Vagina (tissue), 2 donors: ENCODE results near the gene ARL6IP5. TPM values are rescaled to one million over a fixed set of nuclear protein-coding genes. Genes with fewer than 3 reads are reported as not detected.

Experiments used
- DNase-seq, 2 donors: peaks; one replicate each; pipeline ENCODE4 v3.0.0-alpha.2; 2017; ENCODE audit errors: extremely low spot score in 2 of 2
- H3K27ac ChIP-seq: fragments of 200-600 bp; sonication (generic); one replicate; pipeline ENCODE4 v1.5.1; 2019
- H3K27me3 ChIP-seq: fragments of 200-600 bp; sonication (generic); one replicate; pipeline ENCODE4 v1.5.1; 2019
- H3K36me3 ChIP-seq, 2 donors: fragments of 200-600 bp; sonication (generic); one replicate each; pipeline ENCODE4 v1.5.1; 2017 to 2019
- H3K4me1 ChIP-seq: fragments of 200-600 bp; sonication (generic); one replicate; pipeline ENCODE4 v1.5.1; 2019
- H3K4me3 ChIP-seq, 2 donors: fragments of 200-600 bp; sonication (generic); 1 replicate in 1 of 2; 2 replicates in 1 of 2; pipeline ENCODE4 v1.5.1; 2016 to 2019
- H3K9me3 ChIP-seq: fragments of 200-600 bp; sonication (generic); one replicate; pipeline ENCODE4 v1.5.1; 2019
- CTCF ChIP-seq, 3 experiments: fragments of 450-650 bp in 2 of 3; fragments of 200-600 bp in 1 of 3; sonication (generic) in 1 of 3; IDR thresholded peaks; one replicate each; pipeline ENCODE4 v1.5.1; 2017 to 2019; ENCODE audit warnings: antibody characterized with exemption in 3 of 3, mild to moderate bottlenecking in 2 of 3, moderate library complexity in 2 of 3
- POLR2A ChIP-seq, 2 donors: fragments of 450-650 bp; IDR thresholded peaks; one replicate each; pipeline ENCODE4 v1.6.1; 2017; ENCODE audit warnings: antibody characterized with exemption in 2 of 2, mild to moderate bottlenecking in 2 of 2, moderate library complexity in 2 of 2
- POLR2AphosphoS5 ChIP-seq, 2 donors: sonication (generic); formaldehyde crosslinking; IDR thresholded peaks; one replicate each; pipeline ENCODE4 v1.9.0; 2017; ENCODE audit warnings: antibody characterized with exemption in 2 of 2, mild to moderate bottlenecking in 2 of 2, low read depth in 1 of 2; ENCODE audit not compliant: insufficient read depth in 1 of 2
- intact Hi-C: fragments of 100-400 bp; cut with DNase I; formaldehyde crosslinking; loops from one replicate; pipeline ENCODE4 v1.15.1; 2023
- total RNA-seq: library from RNA; depleted of rRNA; stranded (reverse); fragments of >200 nt; gene quantifications from one replicate; pipeline ENCODE4 v1.2.3, GENCODE V29; 2016

Gene ARL6IP5
- total RNA-seq, 1 donor from 2014 or later, result 86.9 TPM

DNA sequence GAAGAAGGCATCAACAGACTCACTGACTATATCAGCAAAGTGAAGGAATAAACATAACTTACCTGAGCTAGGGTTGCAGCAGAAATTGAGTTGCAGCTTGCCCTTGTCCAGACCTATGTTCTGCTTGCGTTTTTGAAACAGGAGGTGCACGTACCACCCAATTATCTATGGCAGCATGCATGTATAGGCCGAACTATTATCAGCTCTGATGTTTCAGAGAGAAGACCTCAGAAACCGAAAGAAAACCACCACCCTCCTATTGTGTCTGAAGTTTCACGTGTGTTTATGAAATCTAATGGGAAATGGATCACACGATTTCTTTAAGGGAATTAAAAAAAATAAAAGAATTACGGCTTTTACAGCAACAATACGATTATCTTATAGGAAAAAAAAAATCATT lies 19.8 kb downstream of the ARL6IP5 start:
- Histone ChIP-seq H3K9me3 (no peaks in the 10 kb centered on the region), H3K27ac (no peak overlapping the region), H3K4me3 (no peak overlapping the region), H3K4me1 (peaks cover 24% of the 10 kb centered on the region), H3K27me3 (no peaks in the 10 kb centered on the region), H3K36me3 (peaks cover 0 to 27% of the 10 kb centered on the region in 2 donors)
- DNase-seq, result no peak
- TF ChIP-seq CTCF (IDR thresholded peaks at IDR 0.05) (no peak), POLR2AphosphoS5 (IDR thresholded peaks at IDR 0.05; ENCODE audit: insufficient read depth in 1 of 2, low read depth in 1 of 2) (no peak), POLR2A (IDR thresholded peaks at IDR 0.05) (no peak)
- intact Hi-C loops, result no loop called here

DNA sequence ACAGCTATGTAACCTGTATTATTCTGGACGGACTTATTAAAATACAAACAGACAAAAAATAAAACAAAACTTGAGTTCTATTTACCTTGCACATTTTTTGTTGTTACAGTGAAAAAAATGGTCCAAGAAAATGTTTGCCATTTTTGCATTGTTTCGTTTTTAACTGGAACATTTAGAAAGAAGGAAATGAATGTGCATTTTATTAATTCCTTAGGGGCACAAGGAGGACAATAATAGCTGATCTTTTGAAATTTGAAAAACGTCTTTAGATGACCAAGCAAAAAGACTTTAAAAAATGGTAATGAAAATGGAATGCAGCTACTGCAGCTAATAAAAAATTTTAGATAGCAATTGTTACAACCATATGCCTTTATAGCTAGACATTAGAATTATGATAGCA lies 20.6 kb downstream of the ARL6IP5 start:
- no peaks in the 10 kb centered on the region for H3K27me3 ChIP-seq
- no peak for DNase-seq
- intact Hi-C loops, result no loop called here
- H3K4me1 ChIP-seq, result peaks cover 24% of the 10 kb centered on the region
- TF ChIP-seq POLR2AphosphoS5 (IDR thresholded peaks at IDR 0.05; ENCODE audit: insufficient read depth in 1 of 2, low read depth in 1 of 2) (no peak), CTCF (IDR thresholded peaks at IDR 0.05) (no peak), POLR2A (IDR thresholded peaks at IDR 0.05) (no peak)
- peaks cover 0 to 27% of the 10 kb centered on the region in 2 donors for H3K36me3 ChIP-seq
- no peak overlapping the region for H3K4me3 ChIP-seq
- H3K27ac ChIP-seq, result no peak overlapping the region
- no peaks in the 10 kb centered on the region for H3K9me3 ChIP-seq

- DNase-seq, result no peak
- TF ChIP-seq POLR2AphosphoS5 (IDR thresholded peaks at IDR 0.05; ENCODE audit: insufficient read depth in 1 of 2, low read depth in 1 of 2) (no peak), POLR2A (IDR thresholded peaks at IDR 0.05) (no peak), CTCF (IDR thresholded peaks at IDR 0.05) (no peak)
- H3K4me3 ChIP-seq, result no peak overlapping the region
- H3K27ac ChIP-seq, result no peak overlapping the region
- no peaks in the 10 kb centered on the region for H3K27me3 ChIP-seq
- H3K4me1 ChIP-seq, result peaks cover 24% of the 10 kb centered on the region
- intact Hi-C loops, result no loop called here
- H3K9me3 ChIP-seq, result no peaks in the 10 kb centered on the region
- peaks cover 0 to 16% of the 10 kb centered on the region in 2 donors for H3K36me3 ChIP-seq
Observed at GRCh38 chr3:69107841-69108240, 23.1 kb downstream of the ARL6IP5 start.

- H3K36me3 ChIP-seq, result peaks cover 0 to 6% of the 10 kb centered on the region in 2 donors
- TF ChIP-seq CTCF (IDR thresholded peaks at IDR 0.05) (no peak), POLR2AphosphoS5 (IDR thresholded peaks at IDR 0.05; ENCODE audit: insufficient read depth in 1 of 2, low read depth in 1 of 2) (no peak), POLR2A (IDR thresholded peaks at IDR 0.05) (no peak)
- no peak for DNase-seq
- H3K9me3 ChIP-seq, result no peaks in the 10 kb centered on the region
- intact Hi-C loops, result no loop called here
- H3K4me1 ChIP-seq, result peaks cover 24% of the 10 kb centered on the region
- H3K27ac ChIP-seq, result no peak overlapping the region
- H3K27me3 ChIP-seq, result no peaks in the 10 kb centered on the region
- no peak overlapping the region for H3K4me3 ChIP-seq
Observed at GRCh38 chr3:69108811-69109210, 24.1 kb downstream of the ARL6IP5 start.

- Histone ChIP-seq H3K36me3 (no peaks in the 10 kb centered on the region), H3K4me1 (peaks cover 6% of the 10 kb centered on the region), H3K4me3 (no peak overlapping the region), H3K27ac (no peak overlapping the region), H3K27me3 (no peaks in the 10 kb centered on the region), H3K9me3 (no peaks in the 10 kb centered on the region)
- no peak for DNase-seq
- intact Hi-C loops, result no loop called here
- TF ChIP-seq POLR2AphosphoS5 (IDR thresholded peaks at IDR 0.05; ENCODE audit: insufficient read depth in 1 of 2, low read depth in 1 of 2), result no peak
- no peak for TF ChIP-seq POLR2A (IDR thresholded peaks at IDR 0.05)
- TF ChIP-seq CTCF (IDR thresholded peaks at IDR 0.05), result no peak
Observed at GRCh38 chr3:69110941-69111546, 26.3 kb downstream of the ARL6IP5 start.
